Measurements from ENCODE around the gene EXD3. TPM values are rescaled to one million over a fixed set of nuclear protein-coding genes. Genes with fewer than 3 reads are reported as not detected.

The EXD3 gene
- total and polyA plus RNA-seq, 9 of the 15 experiments (the other 6 are each of a cell fraction or from before 2014, with no cell fraction given), result 0.29 to 12.5 (median 3.9) TPM

DNA sequence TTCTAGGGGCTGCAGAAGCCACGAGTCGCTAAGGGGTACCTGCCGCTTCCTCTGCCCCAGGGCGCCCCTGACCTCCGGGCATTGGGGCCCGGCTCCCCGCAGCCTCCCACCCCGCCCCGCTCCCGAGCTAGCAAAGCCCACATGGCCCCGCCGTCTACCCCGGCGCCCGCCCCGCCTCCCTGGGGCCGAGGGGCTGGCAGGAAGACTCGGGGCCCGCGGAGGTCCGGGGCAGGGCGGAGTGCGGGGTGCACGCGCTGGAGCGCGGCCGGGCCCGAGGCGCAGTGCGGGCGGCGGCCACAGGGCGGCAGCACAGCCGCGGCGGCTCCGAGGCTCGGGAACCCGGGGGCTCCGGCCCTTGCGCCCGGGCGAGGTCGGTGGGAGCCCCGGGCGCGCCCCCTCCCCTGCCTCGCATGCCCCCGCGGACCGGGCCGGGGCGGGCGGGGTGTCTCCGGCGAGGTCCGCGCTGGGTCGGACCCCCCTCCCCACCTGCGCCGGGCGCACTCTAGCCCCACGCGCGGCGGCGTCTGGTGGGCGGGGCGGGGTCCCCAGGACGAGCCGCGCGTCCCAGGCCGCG lies 127.6 kb downstream of the EXD3 start (continued):
- TF ChIP-seq, protein P1, sequence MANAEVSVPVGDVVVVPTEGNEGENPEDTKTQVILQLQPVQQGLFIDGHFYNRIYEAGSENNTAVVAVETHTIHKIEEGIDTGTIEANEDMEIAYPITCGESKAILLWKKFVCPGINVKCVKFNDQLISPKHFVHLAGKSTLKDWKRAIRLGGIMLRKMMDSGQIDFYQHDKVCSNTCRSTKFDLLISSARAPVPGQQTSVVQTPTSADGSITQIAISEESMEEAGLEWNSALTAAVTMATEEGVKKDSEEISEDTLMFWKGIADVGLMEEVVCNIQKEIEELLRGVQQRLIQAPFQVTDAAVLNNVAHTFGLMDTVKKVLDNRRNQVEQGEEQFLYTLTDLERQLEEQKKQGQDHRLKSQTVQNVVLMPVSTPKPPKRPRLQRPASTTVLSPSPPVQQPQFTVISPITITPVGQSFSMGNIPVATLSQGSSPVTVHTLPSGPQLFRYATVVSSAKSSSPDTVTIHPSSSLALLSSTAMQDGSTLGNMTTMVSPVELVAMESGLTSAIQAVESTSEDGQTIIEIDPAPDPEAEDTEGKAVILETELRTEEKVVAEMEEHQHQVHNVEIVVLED (CRISPR knock-in tag; IDR thresholded peaks at IDR 0.05), result 0 out of 2 replicates have a peak, but pooled peaks have one; percentile 10
- TF ChIP-seq MEF2A (IDR thresholded peaks at IDR 0.05; ENCODE audit: control insufficient read depth, low read depth, low read length) (no peak), XRCC4 (IDR thresholded peaks at IDR 0.05; ENCODE audit: extremely low read depth, insufficient read depth, insufficient read length) (no peak), DLX4 (CRISPR knock-in tag; IDR thresholded peaks at IDR 0.05) (no peak), RBFOX2 (IDR thresholded peaks at IDR 0.05; ENCODE audit: low read depth, low read length) (peak; percentile 49), NONO (IDR thresholded peaks at IDR 0.05; ENCODE audit: low read depth in 2 of 2, low read length in 1 of 2) (0 out of 4 replicates have a peak, but pooled peaks of 1 of the 2 experiments have one; percentile 58), RB1 (IDR thresholded peaks at IDR 0.05; ENCODE audit: low read depth) (peak; percentile 90), SIN3B (IDR thresholded peaks at IDR 0.05; ENCODE audit: low read depth) (peak; percentile 56; the same call in 1 of the 2 replicates), ZFX (CRISPR knock-in tag; IDR thresholded peaks at IDR 0.05) (peak; percentile 26; the same call in 1 of the 2 replicates), YY1 (IDR thresholded peaks at IDR 0.05; ENCODE audit: borderline replicate concordance in 1 of 3, control insufficient read depth in 1 of 3, extremely low read depth in 1 of 3, insufficient read depth in 3 of 3, insufficient read length in 1 of 3, insufficient replicate concordance in 2 of 3, low read depth in 1 of 3, low read length in 2 of 3) (peak in 2 of 3 experiments; percentile 36 to 69), NKRF (IDR thresholded peaks at IDR 0.05; ENCODE audit: borderline replicate concordance) (no peak), ZNF217 (CRISPR knock-in tag; IDR thresholded peaks at IDR 0.05) (no peak)
- TF ChIP-seq, protein P2, sequence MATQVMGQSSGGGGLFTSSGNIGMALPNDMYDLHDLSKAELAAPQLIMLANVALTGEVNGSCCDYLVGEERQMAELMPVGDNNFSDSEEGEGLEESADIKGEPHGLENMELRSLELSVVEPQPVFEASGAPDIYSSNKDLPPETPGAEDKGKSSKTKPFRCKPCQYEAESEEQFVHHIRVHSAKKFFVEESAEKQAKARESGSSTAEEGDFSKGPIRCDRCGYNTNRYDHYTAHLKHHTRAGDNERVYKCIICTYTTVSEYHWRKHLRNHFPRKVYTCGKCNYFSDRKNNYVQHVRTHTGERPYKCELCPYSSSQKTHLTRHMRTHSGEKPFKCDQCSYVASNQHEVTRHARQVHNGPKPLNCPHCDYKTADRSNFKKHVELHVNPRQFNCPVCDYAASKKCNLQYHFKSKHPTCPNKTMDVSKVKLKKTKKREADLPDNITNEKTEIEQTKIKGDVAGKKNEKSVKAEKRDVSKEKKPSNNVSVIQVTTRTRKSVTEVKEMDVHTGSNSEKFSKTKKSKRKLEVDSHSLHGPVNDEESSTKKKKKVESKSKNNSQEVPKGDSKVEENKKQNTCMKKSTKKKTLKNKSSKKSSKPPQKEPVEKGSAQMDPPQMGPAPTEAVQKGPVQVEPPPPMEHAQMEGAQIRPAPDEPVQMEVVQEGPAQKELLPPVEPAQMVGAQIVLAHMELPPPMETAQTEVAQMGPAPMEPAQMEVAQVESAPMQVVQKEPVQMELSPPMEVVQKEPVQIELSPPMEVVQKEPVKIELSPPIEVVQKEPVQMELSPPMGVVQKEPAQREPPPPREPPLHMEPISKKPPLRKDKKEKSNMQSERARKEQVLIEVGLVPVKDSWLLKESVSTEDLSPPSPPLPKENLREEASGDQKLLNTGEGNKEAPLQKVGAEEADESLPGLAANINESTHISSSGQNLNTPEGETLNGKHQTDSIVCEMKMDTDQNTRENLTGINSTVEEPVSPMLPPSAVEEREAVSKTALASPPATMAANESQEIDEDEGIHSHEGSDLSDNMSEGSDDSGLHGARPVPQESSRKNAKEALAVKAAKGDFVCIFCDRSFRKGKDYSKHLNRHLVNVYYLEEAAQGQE (IDR thresholded peaks at IDR 0.05; ENCODE audit: borderline replicate concordance), result peak; percentile 43; the same call in 1 of the 2 replicates
- TF ChIP-seq, protein P2 (CRISPR knock-in tag; IDR thresholded peaks at IDR 0.05; ENCODE audit: low read depth), result no peak
